Calu3 (cell line): Measurements from ENCODE around the gene ZBTB20. TPM values are rescaled to one million over a fixed set of nuclear protein-coding genes. Genes with fewer than 3 reads are reported as not detected.

Experiments used
- BruUV-seq: library from RNA; stranded (reverse); fragments of 400-500 nt; replicated peaks from 2 replicates; lab custom pipeline; 2021; lab: Mats Ljungman, UMichigan
- CTCF ChIA-PET: fragments of 300-600 bp; sonication (Branson Sonifier 250); formaldehyde crosslinking; loops from one replicate; lab custom pipeline; 2022; ENCODE audit warnings: antibody characterized with exemption; lab: Charles Lee
- DNase-seq: peaks from one replicate; pipeline ENCODE4 v3.0.0; 2022
- H3K27ac Mint-ChIP-seq: one replicate; pipeline ENCODE4 v1.8.0; 2022; ENCODE audit warnings: mixed read lengths; ENCODE audit not compliant: unreplicated experiment
- H3K27me3 Mint-ChIP-seq: one replicate; pipeline ENCODE4 v1.8.0; 2022; ENCODE audit warnings: mixed read lengths; ENCODE audit not compliant: unreplicated experiment
- H3K36me3 Mint-ChIP-seq: one replicate; pipeline ENCODE4 v1.8.0; 2022; ENCODE audit warnings: mild to moderate bottlenecking, moderate library complexity, mixed read lengths; ENCODE audit not compliant: insufficient read depth, unreplicated experiment
- H3K4me1 Mint-ChIP-seq: one replicate; pipeline ENCODE4 v1.8.0; 2022; ENCODE audit warnings: mild to moderate bottlenecking, low read depth, mixed read lengths; ENCODE audit not compliant: unreplicated experiment
- H3K4me3 Mint-ChIP-seq: one replicate; pipeline ENCODE4 v1.8.0; 2022; ENCODE audit warnings: mild to moderate bottlenecking, low read depth, moderate library complexity, mixed read lengths; ENCODE audit not compliant: unreplicated experiment
- H3K9me3 Mint-ChIP-seq: one replicate; pipeline ENCODE4 v1.8.0; 2022; ENCODE audit warnings: low read depth, mixed read lengths; ENCODE audit not compliant: unreplicated experiment
- intact Hi-C: fragments of 100-400 bp; cut with micrococcal nuclease; formaldehyde crosslinking; loops from one replicate; pipeline ENCODE4 v1.10.0; 2022; ENCODE audit not compliant: unreplicated experiment
- total RNA-seq: library from RNA; stranded (reverse); gene quantifications from 2 replicates; pipeline ENCODE4 v1.2.3, GENCODE V29; 2022
- TF ChIP-seq, protein P1 (sequence below): fragments of 200-600 bp; IDR thresholded peaks from one replicate; pipeline ENCODE4 v1.8.0; 2022; ENCODE audit warnings: antibody characterized with exemption; ENCODE audit not compliant: unreplicated experiment

The ZBTB20 gene
- total RNA-seq, 1 experiment from 2014 or later: 24.1 TPM

DNA sequence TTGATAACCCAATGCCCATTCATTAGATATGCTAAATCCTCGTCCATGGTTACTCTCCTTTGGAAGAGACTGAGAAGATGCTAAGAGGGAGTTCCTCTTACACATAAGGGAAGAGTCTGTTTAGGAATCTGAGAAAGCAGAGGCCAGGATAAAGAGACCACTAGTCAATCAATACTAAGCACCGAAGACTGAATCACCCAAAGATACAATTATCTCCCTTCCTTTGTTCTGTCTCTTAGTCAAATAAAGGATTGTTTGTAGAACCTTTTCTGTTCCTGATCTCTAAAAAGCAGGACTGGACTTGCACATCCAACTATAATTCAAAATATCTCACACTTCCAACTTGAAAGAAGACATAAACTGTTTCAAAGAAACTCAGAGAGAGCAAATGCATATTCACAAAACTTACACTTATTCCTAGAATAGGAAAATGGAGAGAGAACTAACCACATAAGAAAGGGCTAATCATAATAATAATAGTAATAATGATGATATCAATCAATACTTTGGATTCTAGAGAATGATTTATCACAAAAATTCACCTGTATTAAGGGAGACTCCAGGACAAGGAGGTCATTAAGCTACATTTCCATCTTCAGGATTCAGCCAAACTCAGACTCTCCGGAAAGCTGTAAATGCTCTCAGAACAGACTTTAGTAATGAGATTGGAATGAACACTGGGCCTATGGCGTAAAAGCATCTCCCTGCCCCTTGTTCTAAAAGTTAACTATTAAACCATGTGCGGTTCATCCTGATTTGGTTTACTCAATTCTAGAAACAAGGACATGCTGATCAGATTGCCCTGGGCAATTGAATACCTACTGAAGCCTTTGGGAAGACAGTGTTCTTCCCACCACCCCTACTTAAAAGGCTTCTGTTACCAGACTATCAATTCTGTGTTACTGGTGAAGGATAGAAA lies 401.5 kb downstream of the ZBTB20 start:
- intact Hi-C loops: no loop called here
- no peaks in the 10 kb centered on the region for H3K9me3 Mint-ChIP-seq
- peak; percentile 42 for DNase-seq
- no peaks in the 10 kb centered on the region for H3K36me3 Mint-ChIP-seq
- H3K27ac Mint-ChIP-seq: peak overlapping the region; percentile 79
- H3K4me1 Mint-ChIP-seq: peaks cover 37% of the 10 kb centered on the region
- TSS peak; percentile 77 for BruUV-seq
- CTCF ChIA-PET: interaction anchor here (1.0 to 1.4 kb wide), 2 partner anchors 13 to 18 kb away, joined by 3 to 4 read pairs; no protein-coding TSS in a partner anchor
- no peaks in the 10 kb centered on the region for H3K27me3 Mint-ChIP-seq
- TF ChIP-seq, protein P1, sequence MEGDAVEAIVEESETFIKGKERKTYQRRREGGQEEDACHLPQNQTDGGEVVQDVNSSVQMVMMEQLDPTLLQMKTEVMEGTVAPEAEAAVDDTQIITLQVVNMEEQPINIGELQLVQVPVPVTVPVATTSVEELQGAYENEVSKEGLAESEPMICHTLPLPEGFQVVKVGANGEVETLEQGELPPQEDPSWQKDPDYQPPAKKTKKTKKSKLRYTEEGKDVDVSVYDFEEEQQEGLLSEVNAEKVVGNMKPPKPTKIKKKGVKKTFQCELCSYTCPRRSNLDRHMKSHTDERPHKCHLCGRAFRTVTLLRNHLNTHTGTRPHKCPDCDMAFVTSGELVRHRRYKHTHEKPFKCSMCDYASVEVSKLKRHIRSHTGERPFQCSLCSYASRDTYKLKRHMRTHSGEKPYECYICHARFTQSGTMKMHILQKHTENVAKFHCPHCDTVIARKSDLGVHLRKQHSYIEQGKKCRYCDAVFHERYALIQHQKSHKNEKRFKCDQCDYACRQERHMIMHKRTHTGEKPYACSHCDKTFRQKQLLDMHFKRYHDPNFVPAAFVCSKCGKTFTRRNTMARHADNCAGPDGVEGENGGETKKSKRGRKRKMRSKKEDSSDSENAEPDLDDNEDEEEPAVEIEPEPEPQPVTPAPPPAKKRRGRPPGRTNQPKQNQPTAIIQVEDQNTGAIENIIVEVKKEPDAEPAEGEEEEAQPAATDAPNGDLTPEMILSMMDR: no peak
- peak overlapping the region; percentile 62 for H3K4me3 Mint-ChIP-seq

DNA sequence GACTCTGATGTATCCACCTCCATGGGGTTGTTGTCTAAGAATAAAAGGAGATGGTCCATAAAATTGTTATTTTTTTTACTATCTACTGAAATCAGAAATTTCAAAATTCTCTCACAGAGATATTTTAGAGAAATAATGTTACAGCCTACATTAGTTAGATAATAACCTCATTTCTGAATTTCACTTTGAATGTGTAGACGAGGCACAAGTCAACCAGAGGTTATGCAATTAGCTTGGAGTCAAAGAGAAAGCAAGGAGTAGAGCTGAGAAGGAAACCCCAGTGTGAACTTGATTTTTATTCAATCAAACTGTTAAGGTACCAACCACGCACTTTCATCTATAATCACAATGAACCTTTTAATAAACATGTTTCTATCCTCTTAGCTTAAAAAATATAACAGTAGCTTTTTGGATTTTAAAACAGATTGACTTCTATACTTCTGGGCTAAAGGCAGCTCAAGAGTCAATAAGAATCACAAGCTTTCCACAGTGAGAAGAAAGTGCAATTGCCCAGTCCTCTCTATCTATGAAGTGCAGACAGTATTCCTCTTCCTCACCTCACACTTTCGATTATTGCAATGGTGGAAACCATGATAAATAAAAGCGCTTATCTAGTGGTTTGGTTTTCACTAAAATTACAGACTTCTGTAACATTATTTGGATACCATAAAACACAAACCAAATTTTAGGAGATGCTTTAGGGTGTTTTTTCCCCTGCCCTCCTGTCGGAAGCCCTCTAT lies 403.2 kb downstream of the ZBTB20 start:
- CTCF ChIA-PET: interaction anchor here (0.6 kb wide), 1 partner anchor 20 kb away, joined by 3 read pairs; no protein-coding TSS in a partner anchor
- intact Hi-C loops: no loop called here
- no TSS peak for BruUV-seq

DNA sequence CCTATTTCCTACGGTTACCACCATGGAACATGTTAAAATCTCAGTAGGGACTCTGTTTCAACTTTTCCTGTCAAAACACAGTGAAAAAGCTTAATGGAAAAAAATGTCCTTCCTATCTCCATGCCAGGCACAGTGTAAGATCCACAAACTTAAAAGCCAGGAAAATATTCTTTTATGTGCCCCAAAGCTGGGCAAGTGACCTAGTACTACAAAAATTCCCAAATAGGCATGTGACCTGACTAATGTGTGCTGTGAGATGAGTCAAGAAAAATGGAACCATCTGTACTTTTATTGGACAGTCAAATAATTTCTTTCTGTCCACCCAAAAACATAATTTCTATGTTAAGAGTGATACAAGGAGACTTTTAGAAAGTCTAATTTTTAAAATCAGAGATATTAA lies 406.0 kb downstream of the ZBTB20 start:
- Mint-ChIP-seq H3K9me3 (no peaks in the 10 kb centered on the region), H3K4me1 (peaks cover 24% of the 10 kb centered on the region), H3K27me3 (no peaks in the 10 kb centered on the region), H3K36me3 (no peaks in the 10 kb centered on the region), H3K4me3 (no peak overlapping the region), H3K27ac (no peak overlapping the region)
- intact Hi-C loops: no loop called here
- CTCF ChIA-PET: no interaction called here
- BruUV-seq: no TSS peak
- no peak for DNase-seq
- TF ChIP-seq, protein P1: no peak

More for the DNA sequence above, 403.2 kb downstream of the ZBTB20 start:
- TF ChIP-seq, protein P1: no peak
- H3K27me3 Mint-ChIP-seq: no peaks in the 10 kb centered on the region
- no peak overlapping the region for H3K4me3 Mint-ChIP-seq
- DNase-seq: no peak
- no peaks in the 10 kb centered on the region for H3K36me3 Mint-ChIP-seq
- no peak overlapping the region for H3K27ac Mint-ChIP-seq
- no peaks in the 10 kb centered on the region for H3K9me3 Mint-ChIP-seq
- peaks cover 37% of the 10 kb centered on the region for H3K4me1 Mint-ChIP-seq

DNA sequence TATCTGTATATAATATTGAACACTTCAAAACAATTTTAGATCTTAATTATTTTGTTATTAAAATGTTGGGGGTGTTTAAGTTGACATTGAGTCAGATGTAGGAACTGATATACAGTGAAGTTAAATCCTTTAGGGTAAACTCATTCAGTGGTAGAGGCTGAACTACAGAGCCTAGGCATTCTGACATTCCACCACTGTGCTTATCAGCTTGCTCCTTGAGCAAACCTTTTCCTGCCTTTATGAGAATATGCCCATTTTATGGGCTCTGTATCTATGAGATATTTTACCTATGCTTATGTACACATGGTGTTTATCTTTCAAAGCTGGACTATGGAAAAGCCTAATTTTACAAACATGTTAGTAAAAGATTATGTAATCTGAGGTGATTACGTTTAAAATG lies 407.5 kb downstream of the ZBTB20 start:
- Mint-ChIP-seq H3K9me3 (no peaks in the 10 kb centered on the region), H3K4me1 (peaks cover 9% of the 10 kb centered on the region), H3K27me3 (no peaks in the 10 kb centered on the region), H3K4me3 (no peak overlapping the region), H3K27ac (no peak overlapping the region), H3K36me3 (no peaks in the 10 kb centered on the region)
- no peak for DNase-seq
- BruUV-seq: no TSS peak
- TF ChIP-seq, protein P1: no peak
- intact Hi-C loops: no loop called here
- CTCF ChIA-PET: no interaction called here
